ENCODE results near the gene CDRT15L2.
"Not testable (repeated sequence)": the region's sequence is repeated elsewhere in the genome, so short reads cannot be mapped to it uniquely, and the experiment has no call there.

CDRT15L2 gene

DNA sequence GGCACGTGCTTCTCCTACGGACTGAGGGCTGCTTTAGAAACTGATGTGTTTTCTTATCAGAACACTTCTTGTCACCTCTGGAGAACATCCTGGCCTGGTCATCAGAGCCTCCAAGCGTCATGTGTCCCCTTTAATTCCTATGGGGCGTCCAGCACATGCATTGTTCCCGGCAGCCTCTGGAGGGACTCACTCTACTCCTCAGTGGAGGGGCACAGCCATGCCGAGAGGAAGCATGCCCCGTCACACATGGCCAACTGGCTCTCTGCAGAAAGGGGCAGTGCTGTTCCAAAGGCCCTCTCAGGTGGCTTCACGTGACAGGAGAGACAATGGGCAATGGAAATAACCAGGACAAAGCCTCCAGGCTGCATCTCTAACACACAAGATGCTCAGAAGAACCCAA is 31.8 kb downstream of the CDRT15L2 start:
- Mint-ChIP-seq H3K36me3 (ENCODE audit: low read depth) (no peaks in the 10 kb centered on the region), H3K4me1 (ENCODE audit: low read depth) (no peaks in the 10 kb centered on the region), H3K9me3 (no peaks in the 10 kb centered on the region), H3K27ac (no peak overlapping the region), H3K27me3 (no peaks in the 10 kb centered on the region), H3K4me3 (no peak overlapping the region)
- DNase-seq = no peak

GRCh38 chr17:20612635-20613034 is 33.1 kb downstream of the CDRT15L2 start:
- Mint-ChIP-seq H3K4me3 (no peak overlapping the region), H3K27ac (no peak overlapping the region), H3K27me3 (no peaks in the 10 kb centered on the region), H3K9me3 (no peaks in the 10 kb centered on the region), H3K4me1 (ENCODE audit: low read depth) (no peaks in the 10 kb centered on the region), H3K36me3 (ENCODE audit: low read depth) (no peaks in the 10 kb centered on the region)
- DNase-seq = no peak

DNA sequence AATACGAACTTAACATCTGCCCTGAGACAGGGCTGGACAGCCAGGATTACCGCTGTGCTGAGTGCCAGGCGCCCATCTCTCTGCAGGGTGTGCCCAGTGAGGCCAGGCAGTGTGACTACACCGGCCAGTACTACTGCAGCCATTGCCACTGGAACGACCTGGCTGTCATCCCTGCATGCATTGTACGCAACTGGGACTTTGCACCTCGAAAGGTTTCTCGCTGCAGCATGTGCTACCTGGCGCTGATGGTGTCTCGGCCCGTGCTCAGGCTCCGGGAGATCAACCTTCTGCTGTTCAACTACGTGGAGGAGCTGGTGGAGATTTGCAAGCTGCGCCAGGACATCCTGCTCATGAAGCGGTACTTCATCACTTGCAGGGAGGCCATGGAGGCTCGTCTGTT is 33.7 kb downstream of the CDRT15L2 start:
- Mint-ChIP-seq H3K4me3 (no peak overlapping the region), H3K4me1 (ENCODE audit: low read depth) (no peaks in the 10 kb centered on the region), H3K27ac (no peak overlapping the region), H3K36me3 (ENCODE audit: low read depth) (no peaks in the 10 kb centered on the region), H3K27me3 (no peaks in the 10 kb centered on the region), H3K9me3 (no peaks in the 10 kb centered on the region)
- DNase-seq = no peak

DNA sequence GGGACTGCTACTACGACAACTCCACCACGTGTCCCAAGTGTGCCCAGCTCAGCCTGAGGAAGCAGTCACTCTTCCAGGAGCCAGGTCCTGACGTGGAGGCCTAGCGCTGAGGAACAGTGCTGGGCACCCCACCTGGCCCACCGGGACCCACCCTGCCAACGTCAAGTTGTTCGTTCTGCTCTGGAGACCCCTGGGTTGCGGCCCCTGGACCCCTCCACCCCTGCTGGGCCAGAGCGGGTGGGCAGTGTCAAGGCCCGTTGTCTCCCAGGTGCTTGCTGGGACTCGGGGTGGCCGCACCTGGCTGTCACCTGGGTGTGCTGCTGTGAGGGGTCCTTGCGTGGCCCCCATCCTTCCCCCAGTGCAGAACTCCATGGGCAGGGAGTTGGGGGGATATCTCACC is 34.4 kb downstream of the CDRT15L2 start:
- Mint-ChIP-seq H3K4me3 (no peak overlapping the region), H3K4me1 (ENCODE audit: low read depth) (no peaks in the 10 kb centered on the region), H3K9me3 (no peaks in the 10 kb centered on the region), H3K36me3 (ENCODE audit: low read depth) (no peaks in the 10 kb centered on the region), H3K27me3 (no peaks in the 10 kb centered on the region), H3K27ac (no peak overlapping the region)
- DNase-seq = no peak

DNA sequence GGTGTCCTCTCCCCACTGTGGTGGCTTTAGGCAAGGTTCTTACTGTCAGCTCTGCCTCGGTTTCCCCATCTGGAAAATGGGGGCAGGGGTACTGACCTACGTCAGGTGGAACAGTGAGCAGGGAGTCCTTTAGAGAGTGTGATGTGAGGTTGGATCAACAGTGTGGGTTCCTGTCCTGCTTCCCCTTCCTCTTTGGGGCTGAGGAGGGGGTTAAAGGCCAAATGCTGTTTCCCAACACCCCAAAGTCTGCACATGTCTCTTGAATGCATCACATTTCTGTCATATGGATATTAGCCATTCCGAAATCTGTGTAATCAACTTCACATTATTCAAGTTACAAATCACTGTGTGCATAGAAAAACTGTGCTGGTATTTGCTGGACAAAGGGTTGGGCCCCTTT is 35.9 kb downstream of the CDRT15L2 start:
- H3K36me3 Mint-ChIP-seq (ENCODE audit: low read depth); H3K9me3 Mint-ChIP-seq: not testable (repeated sequence)

More for the DNA sequence above, 35.9 kb downstream of the CDRT15L2 start:
- not testable (repeated sequence) for H3K27ac Mint-ChIP-seq; H3K4me1 Mint-ChIP-seq (ENCODE audit: low read depth); H3K27me3 Mint-ChIP-seq; DNase-seq; H3K4me3 Mint-ChIP-seq
